Tibial nerve (tissue), 4 donors: ENCODE data around the gene FAM193A.

Experiments used
- CTCF ChIP-seq, 5 experiments: fragments of 200-600 bp in 3 of 5; fragments of 450-650 bp in 2 of 5; sonication (generic) in 3 of 5; IDR thresholded peaks; one replicate each; pipeline ENCODE4 v1.5.1; 2016 to 2019; ENCODE audit warnings: antibody characterized with exemption in 5 of 5, mild to moderate bottlenecking in 3 of 5, moderate library complexity in 2 of 5
- EP300 ChIP-seq, 2 donors: sonication (generic); formaldehyde crosslinking; IDR thresholded peaks; one replicate each; pipeline ENCODE4 v1.6.1; 2017; ENCODE audit warnings: antibody characterized with exemption in 2 of 2, mild to moderate bottlenecking in 1 of 2
- POLR2A ChIP-seq, 2 donors: fragments of 450-650 bp; IDR thresholded peaks; one replicate each; pipeline ENCODE4 v1.6.1; 2017; ENCODE audit warnings: antibody characterized with exemption in 2 of 2, mild to moderate bottlenecking in 2 of 2, moderate library complexity in 2 of 2

GRCh38 chr4:2684486-2684885 lies 148.0 kb downstream of the FAM193A start:
- no peak for TF ChIP-seq CTCF (IDR thresholded peaks at IDR 0.05)
- no peak for TF ChIP-seq POLR2A (IDR thresholded peaks at IDR 0.05)
- TF ChIP-seq EP300 (IDR thresholded peaks at IDR 0.05): no peak
